AG09309 (cell line): Measurements from ENCODE around the gene CEP70.

Experiments used
- DNase-seq: peaks from one replicate; pipeline ENCODE4 v3.0.0-alpha.2; 2010; ENCODE audit warnings: low read depth
- H3K4me3 ChIP-seq: 2 replicates; pipeline ENCODE4 v1.5.1; 2011; ENCODE audit warnings: mild to moderate bottlenecking, low read depth, low read length, moderate library complexity; ENCODE audit not compliant: control insufficient read depth
- TF ChIP-seq, protein P1 (sequence below): IDR thresholded peaks from 2 replicates; pipeline ENCODE4 v1.5.1; 2011; ENCODE audit warnings: mild to moderate bottlenecking, low read depth, low read length, inconsistent platforms; ENCODE audit not compliant: insufficient read depth, control insufficient read depth; ENCODE audit errors: missing control alignments

CEP70 gene

DNA sequence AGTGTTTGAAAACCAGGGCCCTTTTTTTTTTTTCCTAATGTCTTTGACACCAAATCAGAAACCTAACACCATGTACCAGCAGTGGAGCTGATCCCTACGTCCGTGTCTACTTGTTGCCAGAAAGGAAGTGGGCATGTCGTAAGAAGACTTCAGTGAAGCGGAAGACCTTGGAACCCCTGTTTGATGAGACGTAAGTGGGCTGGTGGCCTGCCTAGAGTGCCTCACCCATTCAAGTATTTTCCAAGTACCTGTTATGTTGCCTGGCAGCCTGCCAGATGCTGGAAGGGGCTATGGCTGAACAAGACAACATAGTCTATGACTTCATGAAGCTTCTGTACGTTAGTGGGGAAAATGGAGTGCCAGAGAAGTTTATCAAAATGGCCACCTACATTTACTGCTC lies 119.9 kb downstream of the CEP70 start:
- TF ChIP-seq, protein P1, sequence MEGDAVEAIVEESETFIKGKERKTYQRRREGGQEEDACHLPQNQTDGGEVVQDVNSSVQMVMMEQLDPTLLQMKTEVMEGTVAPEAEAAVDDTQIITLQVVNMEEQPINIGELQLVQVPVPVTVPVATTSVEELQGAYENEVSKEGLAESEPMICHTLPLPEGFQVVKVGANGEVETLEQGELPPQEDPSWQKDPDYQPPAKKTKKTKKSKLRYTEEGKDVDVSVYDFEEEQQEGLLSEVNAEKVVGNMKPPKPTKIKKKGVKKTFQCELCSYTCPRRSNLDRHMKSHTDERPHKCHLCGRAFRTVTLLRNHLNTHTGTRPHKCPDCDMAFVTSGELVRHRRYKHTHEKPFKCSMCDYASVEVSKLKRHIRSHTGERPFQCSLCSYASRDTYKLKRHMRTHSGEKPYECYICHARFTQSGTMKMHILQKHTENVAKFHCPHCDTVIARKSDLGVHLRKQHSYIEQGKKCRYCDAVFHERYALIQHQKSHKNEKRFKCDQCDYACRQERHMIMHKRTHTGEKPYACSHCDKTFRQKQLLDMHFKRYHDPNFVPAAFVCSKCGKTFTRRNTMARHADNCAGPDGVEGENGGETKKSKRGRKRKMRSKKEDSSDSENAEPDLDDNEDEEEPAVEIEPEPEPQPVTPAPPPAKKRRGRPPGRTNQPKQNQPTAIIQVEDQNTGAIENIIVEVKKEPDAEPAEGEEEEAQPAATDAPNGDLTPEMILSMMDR, result no peak
- no peak for DNase-seq
- no peak overlapping the region for H3K4me3 ChIP-seq

GRCh38 chr3:138473391-138473790 lies 120.7 kb downstream of the CEP70 start:
- DNase-seq, result no peak
- H3K4me3 ChIP-seq, result no peak overlapping the region
- TF ChIP-seq, protein P1, result no peak

- no peak for DNase-seq
- TF ChIP-seq, protein P1, result no peak
- H3K4me3 ChIP-seq, result no peak overlapping the region
Observed at GRCh38 chr3:138472141-138472825, 121.8 kb downstream of the CEP70 start.

GRCh38 chr3:138471481-138471880 lies 122.6 kb downstream of the CEP70 start:
- TF ChIP-seq, protein P1, result no peak
- DNase-seq, result no peak
- H3K4me3 ChIP-seq, result no peak overlapping the region

GRCh38 chr3:138470687-138471086 lies 123.4 kb downstream of the CEP70 start:
- no peak for DNase-seq
- no peak overlapping the region for H3K4me3 ChIP-seq
- TF ChIP-seq, protein P1, result no peak

- H3K4me3 ChIP-seq, result no peak overlapping the region
- TF ChIP-seq, protein P1, result no peak
- no peak for DNase-seq
Observed at GRCh38 chr3:138469874-138470273, 124.2 kb downstream of the CEP70 start.
